ENCODE measurements around the gene HINT2. TPM values are rescaled to one million over a fixed set of nuclear protein-coding genes. Genes with fewer than 3 reads are reported as not detected.
A peak's percentile ranks its signal among the peaks of the same experiment; 100 is the strongest.

Gene HINT2
- polyA plus RNA-seq, 4 donors: 53.7 to 66.4 (median 60.5) TPM

DNA sequence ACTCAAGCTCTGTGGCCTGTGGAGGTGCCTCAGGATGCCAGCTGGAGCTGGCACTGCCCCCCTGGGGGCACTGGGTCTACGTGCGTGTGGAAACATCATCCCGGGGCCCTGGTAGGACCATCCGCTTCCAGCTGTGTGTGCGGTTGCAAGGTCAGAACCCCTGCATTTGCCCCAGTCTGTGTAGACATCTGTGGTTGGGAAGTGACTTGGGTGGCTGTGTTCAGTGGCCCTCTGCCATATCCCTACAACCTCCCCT, 26.7 kb upstream of the HINT2 start:
- no peak for DNase-seq (ENCODE audit: low read depth in 4 of 4, low spot score in 3 of 4)

DNA sequence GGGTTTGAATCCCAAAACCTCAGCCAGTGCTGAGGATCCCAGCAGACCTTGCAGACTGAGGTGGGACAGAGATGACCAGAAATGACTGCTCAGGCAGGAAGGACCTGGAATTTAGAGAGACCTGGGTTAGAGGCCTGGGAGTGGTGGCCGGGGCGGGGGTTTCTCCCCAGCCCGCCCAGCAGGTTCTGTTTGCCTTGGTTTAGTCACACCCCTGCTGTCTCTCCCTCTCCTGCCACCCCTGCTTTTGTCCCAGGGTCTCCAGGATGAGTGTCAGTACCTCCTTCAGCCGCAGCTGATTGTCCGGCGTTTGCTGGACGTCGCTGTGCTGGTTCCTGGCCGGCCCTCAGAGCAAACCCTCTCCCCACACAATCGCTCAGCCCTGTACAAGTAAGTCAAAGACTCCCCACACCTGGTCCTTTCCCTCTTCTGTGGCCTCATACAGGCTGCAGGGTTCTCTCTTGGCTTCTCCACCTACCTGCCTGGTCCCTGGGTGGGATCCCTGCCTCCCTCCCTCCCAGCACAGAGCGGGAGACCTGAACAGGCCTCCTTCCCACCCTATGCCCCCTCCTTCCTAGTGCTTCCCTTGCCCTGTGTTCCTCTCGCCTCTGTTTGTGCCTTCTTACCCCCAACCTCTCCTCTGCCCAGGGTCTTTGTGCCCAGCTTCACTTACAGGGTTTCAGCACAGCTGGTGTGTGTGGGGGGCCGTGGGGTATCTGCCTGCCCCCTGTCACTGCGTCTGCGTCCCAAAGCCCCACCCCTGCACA, 26.2 kb upstream of the HINT2 start:
- no peak for DNase-seq (ENCODE audit: low read depth in 4 of 4, low spot score in 3 of 4)

DNA sequence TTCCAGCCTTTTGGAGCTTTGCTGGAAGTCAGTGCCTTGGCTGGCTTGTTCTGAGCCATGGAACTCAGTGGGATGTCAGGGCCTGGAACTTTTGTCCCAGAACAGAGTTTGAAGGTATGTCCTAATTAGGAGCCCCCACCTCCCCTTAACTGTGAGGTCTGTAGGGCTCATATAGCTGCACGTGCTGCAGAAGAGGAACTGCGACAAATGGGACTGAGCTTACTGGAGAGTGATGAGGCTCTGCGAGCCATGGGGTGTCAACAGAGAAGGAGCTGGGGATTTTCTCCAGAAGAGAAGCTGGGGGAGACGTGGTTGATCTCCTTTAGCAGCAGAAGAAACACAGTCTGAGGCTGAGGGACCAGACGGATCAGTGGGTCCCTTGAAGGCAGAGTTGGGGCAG, 25.1 kb upstream of the HINT2 start:
- DNase-seq (ENCODE audit: low read depth in 4 of 4, low spot score in 3 of 4): no peak

DNA sequence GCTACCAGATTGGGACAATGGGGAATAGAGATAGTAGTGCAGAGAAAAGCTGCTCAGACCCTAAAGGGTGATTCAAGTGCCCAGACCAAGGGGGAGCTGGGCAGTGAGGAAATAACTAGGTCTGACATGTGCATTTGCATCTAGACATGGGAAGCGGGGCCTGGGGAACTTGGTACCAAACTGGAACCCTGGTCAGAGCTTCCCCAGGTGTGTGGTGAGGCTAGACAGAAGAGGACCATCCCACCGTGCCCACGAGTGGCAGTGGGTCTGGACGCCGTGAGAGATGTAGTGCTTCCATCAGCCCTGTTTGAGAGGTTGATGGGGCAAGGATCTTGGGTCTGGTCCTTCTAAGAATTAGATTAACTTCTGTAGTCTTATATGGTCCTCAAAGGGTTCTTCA, 21.8 kb upstream of the HINT2 start:
- DNase-seq (ENCODE audit: low read depth in 4 of 4, low spot score in 3 of 4): no peak

DNA sequence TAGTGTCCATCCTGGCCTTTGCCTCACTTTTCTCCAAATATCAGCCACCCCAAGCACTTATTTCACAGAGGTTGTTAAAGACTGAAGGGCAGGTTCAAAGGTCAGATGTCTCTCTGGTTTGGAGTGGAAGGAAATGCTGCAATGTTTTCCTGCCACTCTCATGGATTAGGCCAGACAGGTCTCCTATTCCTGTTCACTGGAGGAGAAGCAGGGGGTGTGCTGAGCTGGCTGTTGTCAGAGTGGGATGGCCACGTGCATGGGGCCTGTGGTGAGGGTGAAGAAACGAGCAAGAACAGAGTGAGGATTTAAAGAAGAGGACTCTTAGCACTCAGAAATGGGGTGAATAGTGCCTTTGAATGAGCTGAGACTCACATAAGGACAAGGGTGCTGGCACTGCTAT, 20.9 kb upstream of the HINT2 start:
- DNase-seq (ENCODE audit: low read depth in 4 of 4, low spot score in 3 of 4): no peak

DNA sequence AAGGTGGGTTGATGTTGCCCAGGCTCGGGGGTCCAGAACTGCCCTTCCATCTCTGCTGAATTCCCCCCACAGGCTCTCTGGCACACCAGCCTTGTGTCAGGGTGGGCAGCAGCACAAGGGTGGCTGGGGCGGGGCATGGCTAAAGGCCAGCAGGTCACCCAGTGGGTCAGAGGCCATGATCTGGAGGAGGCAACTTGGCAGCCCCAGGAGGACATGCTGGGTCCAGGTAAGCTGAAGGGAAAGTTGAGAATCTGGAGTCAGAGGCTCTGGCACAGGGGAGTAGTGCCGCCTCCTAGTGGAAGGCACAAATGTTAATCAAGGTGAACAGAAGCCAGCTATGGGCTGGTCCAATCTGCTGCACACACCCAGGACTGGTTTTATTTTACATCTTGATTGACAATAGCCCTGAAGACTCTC, 20.4 kb upstream of the HINT2 start:
- DNase-seq (ENCODE audit: low read depth in 4 of 4, low spot score in 3 of 4): no peak

DNA sequence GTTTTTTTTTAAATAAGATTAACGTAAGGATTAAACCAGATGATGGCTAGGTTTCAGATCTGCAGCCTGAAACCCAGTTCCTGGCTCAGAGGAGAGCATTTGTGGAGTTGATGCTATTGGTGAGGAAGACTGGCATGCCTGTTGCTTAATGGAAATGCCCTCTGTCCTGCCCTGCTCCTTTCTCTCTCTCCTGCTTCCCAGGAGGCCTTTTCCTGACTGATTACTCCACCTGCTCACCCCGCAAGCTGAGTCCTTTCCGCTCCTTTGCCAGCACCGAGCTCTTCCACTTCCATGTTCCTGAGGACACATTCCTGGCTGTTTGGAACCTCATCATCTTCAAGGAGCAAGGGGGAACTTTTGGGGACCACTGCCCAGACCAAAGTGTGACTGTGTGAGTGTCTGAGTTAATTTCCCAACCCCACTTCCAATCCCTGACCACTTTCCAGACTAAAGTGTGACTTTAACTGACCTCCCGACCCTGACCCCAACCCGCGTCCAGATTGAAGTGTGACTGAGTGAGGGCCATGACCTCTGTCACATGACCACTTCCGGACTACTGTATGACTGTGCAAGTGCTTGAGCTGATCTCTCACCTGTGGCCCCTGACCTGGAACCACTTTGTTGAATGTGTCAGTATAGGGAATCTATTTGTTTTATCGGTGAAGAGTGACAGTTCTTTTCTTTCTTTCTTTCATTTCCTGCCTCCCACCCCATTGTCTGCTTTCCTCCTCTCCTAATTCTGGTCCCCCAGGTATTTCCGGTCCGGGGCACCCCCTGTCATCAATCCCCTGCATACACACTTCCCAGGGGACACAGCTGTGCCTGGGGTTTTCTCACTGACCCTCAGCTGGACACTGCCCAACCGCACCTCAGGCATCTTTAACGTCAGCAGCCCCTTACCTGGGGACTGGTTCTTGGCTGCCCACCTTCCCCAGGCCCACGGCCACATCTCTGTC, 19.7 kb upstream of the HINT2 start:
- no peak for DNase-seq (ENCODE audit: low read depth in 4 of 4, low spot score in 3 of 4)

DNA sequence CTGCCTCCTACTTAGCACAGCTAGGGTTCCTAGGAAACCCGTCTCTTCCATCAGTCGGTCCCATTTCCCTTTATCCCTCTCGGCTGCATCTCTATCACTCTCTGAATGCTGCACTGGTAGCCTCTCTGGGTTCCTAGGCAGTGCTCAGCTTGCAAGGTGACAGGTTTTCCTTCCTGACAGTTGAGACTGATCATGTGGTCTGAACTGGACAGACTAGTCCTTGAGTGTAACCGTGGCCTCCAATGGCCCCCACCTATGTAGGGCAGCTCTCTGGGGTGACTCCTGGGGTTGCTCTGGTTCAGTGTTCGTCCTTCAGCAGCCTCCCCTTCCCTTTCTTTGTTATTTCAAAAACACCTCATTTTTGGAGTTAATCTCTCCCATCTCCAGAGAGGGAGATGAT, 18.0 kb upstream of the HINT2 start:
- DNase-seq (ENCODE audit: low read depth in 4 of 4, low spot score in 3 of 4): no peak

DNA sequence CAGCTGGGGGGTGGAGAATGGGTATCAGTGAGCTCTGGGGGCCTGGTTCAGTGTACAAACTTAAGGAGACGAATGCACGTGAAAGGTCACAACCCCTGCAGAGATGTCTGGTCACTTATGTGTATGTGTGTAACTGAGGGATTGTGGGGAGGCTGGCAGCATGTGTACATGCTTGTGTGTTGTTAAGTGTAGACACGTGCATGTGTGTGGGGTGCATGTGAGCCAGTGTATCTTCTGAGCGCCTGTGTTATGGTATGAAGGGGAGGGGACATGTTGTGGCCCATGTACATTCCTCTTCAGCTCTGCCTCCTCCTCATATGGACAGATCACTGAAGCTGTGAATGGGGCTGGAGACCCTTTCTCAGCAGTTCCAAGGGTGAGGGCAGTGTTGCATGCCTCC, 16.2 kb upstream of the HINT2 start:
- DNase-seq (ENCODE audit: low read depth in 4 of 4, low spot score in 3 of 4): no peak

DNA sequence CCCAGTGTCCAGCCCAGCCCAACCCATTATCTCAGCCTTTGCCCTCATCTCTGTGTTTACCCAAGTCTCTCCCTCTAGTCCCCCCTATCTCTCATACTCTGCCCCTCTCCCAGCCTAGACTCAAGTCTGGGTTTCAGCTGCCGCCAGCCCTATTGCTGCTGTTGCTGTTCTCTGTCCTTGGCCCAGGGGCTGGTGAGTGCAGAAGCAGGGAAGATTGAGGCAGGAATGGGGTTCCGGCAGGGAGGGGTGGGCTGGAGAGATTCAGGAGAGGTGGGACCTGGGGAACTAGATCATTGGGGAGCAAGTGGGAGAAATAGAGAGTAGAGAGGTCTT, 14.9 kb upstream of the HINT2 start:
- DNase-seq (ENCODE audit: low read depth in 4 of 4, low spot score in 3 of 4): no peak

DNA sequence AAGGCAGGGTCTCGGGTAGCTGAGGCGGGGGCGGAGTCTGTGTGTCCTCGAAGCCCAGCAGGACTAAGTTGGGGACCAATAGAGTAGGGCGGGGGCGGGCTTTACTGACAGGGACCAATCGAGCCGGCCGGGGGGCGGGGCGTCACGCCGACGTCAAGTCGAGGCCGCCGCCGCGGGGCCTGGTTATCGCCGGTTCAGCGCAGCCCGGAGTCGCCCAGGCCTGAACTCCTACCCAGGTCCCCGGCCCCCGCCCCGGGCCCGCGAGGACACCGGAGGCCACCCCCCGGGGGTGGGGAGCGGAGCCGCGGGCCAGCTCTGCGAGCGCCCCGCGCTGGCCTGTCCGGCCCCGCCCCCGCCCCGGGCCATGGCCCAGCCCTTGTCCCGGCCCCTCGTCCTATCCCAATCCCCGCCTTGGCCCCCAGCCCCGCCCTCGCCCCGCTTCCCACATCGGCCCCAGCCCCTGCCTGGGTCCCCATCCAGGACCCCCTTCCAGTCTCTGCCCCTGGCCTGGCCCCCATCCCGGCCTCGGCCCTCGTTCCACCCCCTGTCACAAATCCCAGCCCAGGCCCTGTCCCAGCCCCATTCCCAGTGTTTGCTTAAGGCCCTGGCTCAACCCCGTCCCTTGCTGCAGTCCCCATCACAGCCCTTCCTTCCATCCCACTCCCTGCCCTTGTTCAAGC, 14.4 kb upstream of the HINT2 start, which contains the start of gene TMEM8B:
Gene TMEM8B (plus strand): TSS at position 145 of the 680 bp plus-strand sequence. CDS start 220 bp downstream, at position 365.
- peak; percentile 87 to 93 (median 92) for DNase-seq (ENCODE audit: low read depth in 4 of 4, low spot score in 3 of 4)

DNA sequence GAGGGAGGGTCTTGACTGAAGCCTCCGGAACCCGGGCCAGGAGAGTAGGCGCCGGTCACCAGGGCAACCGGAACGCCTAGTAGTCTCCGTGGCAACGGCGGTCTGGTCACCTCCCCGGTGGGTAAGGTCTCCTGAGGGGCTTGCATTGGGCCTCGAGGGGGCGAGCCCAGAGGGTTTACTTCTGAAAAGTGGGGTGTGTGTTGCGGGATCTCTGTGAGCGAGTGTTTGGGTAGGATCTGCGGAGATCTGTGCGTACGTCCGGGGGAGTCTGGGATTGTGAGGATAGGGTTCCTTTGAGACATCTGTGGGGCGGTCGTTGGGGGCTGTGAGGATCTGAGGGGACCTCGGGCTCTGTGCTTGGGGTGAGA, 13.9 kb upstream of the HINT2 start, which contains the start of gene FAM221B:
Gene FAM221B (minus strand): TSS at position 17 of the 368 bp plus-strand sequence. CDS start 2,571 bp downstream, outside the sequence.
- no peak for DNase-seq (ENCODE audit: low read depth in 4 of 4, low spot score in 3 of 4)

DNA sequence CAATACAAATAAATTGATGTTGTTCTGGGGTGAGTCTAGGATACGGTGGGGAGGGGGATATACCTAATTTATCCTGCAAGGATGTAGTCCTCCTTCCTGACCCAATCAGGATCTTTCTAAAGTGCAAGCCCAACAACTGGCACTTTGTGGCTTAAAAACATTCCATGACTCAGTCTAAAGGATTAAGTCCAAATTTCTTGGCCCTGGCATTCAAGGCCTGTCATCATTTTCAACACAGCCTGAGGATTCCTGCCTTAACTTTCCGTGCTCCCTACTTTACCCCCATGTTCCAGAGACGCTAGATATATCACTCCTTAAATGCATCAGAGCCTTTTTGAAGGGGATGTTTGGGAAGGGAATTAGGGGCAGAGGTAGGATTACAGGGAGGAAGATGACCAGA, 12.6 kb upstream of the HINT2 start:
- DNase-seq (ENCODE audit: low read depth in 4 of 4, low spot score in 3 of 4): no peak

DNA sequence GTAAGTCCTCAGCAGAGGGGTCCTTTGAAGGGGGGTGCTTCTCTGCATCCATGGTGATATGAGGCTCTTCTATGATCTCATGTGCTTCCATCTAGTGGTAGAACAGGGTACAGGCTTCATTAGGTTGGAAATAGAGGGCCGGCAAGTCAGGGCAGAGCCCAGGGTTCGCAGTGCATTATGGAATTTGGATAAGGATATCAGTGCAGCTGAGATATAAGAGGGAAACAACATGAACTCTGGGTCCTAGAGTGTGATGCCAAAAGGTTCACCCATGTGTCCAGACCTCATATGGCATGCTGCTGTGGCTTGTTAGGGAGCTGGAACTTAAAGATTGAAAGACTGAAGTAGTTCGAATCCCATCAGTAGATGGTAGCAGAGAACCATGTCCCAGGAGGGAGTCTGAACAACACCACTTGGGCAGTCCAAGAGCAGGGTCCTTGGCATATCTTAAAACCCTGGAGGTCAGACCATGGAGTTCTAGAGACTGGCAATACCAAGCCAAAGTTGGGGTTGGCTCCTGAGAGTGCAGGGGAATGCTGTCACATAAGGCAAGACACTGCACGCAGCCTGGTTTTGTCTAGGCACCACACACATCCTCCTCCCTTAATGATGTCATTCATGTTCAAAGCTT, 11.3 kb upstream of the HINT2 start:
- peak in 1 of 4 donors; percentile 43 for DNase-seq (ENCODE audit: low read depth in 4 of 4, low spot score in 3 of 4)

DNA sequence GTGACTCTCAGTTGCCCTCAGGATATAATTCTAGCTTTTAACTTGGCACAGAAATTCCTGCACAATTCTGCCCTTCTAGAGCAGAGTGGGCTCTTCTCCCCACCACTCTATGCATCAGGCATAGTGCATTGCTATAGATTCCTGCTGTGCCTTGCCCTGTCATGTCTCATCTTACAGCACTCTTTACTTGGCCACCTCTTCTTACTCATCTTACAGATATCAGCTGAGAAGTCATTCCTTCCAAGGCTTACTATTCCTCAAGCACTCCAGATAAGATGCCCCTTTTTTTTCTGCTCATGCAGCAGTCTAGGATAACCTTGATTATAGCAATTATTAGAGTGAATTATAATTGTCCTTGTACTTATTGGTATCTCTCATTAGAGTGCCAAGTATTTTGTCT, 8.1 kb upstream of the HINT2 start:
- no peak for DNase-seq (ENCODE audit: low read depth in 4 of 4, low spot score in 3 of 4)

DNA sequence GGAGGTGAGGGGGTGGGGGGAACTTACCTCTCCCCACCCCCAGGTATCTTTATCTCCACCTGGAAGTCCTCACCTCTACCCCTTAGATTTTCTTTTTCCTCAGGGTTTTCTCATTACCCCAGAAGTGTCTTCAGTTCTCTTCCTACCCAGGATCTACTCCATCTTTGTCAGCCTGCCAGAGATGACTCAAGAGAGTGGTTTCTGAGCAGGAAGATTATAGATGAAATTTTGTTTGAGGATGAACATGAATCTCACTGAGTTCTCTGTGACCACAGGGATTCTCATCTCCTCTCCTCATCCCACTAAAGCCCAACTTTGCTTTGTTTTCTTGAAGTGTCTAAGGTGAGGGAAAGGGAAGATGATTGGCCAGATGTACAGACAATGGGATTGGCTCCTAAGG, 5.2 kb upstream of the HINT2 start:
- DNase-seq (ENCODE audit: low read depth in 4 of 4, low spot score in 3 of 4): no peak

DNA sequence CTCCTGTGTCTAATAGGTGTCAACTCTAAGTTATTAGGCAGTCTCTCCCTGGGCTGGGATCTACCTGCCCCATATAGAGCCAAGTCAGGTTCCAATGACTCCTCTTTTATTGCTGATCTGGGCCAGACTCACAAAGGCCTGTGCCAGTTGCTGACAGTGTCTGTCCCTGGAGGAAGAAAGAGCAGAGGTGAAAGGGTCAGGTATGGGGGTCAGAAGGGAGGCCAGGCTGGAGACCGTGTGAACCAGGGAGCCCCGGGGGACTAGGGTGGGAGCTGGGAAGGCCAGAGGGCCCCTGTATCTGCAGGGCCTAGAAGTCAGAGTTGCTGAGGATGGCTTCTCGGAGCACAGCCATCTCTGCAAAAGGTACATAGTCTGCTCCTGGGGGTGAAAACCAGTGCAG, 3.5 kb upstream of the HINT2 start:
- DNase-seq (ENCODE audit: low read depth in 4 of 4, low spot score in 3 of 4): no peak

DNA sequence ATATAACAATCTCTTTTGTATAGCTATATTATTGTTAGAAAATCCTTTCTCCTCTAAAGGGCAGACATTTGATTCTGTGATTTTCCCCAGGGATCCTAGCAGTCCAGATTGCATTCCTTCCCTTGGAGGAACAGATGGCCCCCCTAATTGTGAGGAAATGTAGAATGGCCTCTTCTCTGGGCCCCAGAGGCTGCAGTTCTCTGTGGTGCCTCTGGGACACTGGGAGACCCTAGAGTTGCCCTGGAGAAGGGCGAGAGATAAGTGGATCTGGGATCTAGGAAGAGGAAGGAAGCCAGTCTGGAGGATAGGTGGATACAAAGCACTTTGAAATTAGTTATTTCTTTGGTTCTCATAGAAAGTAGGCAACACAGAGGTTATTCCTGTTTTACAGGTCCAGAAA, 1.9 kb upstream of the HINT2 start:
- no peak for DNase-seq (ENCODE audit: low read depth in 4 of 4, low spot score in 3 of 4)

DNA sequence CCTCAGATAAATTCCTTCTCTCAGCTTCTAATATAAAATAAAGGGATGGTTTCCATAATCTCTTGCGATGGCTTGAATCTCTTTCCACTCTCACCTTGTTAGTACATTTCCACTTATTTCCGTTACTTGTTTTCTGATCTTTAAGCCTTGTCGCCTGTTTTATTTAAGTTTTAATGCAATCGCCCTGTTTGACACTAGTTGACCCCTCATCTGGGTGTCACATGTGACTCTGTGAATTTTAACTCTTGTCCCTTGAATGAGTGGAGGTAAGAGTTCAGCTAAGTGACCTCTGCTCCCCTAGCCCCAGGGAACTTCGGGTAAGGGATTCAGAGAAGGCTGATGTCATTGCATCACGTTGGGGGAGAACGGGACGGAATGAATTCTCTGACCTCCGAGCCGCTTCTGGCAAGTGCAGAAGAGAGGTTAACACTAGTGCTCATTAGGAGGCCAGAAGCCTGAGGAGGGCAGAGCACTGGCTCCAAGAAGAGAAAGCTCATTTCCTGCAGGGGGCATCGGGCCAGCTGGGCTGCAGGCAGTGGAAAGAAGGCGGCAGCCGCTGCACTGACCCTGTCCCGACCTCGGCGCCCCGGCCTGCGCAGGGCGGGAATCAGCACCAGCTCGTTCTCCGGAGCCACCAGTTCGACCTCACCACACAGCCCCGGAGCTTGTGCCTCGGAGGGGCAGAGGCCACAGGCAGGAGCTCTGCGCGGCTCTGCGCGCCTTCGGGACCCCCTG, 569 bp downstream of the HINT2 start:
- peak in 1 of 4 donors; percentile 37 for DNase-seq (ENCODE audit: low read depth in 4 of 4, low spot score in 3 of 4)

DNA sequence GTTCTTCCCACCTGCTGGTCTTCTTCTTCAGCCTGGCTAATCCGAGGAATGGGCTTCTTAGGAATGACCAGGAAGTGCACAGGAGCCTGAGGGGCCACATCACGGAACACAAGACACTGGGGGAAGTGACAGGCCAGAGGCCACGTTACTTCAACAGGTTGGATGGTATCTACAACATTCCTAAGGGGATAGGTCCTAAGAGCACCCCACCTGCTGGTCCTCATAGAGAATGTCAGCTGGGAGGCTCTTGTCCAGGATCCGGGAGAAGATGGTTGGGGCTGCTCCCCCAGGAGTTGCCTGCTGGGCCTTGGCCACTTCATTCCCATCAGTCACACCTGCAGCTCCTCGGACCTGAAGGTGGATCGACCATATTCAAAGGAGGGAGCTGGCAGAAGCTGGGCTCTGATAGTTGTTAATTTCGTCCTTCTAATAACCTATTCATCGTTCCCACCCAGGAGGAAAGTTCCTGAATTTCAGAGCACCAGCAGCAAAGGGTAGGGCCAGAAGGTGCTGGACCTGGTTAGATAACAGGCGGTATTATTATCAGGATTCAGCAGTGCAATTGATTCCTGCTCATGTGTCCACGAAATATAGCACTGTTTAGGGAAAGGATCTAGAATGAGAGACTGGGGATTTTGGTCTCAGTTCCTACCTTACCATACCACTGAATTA, 1.3 kb downstream of the HINT2 start:
- DNase-seq (ENCODE audit: low read depth in 4 of 4, low spot score in 3 of 4): no peak
